Adrenal gland (tissue), 12 donors: ENCODE data around the gene UNK. TPM values are rescaled to one million over a fixed set of nuclear protein-coding genes. Genes with fewer than 3 reads are reported as not detected.
"Not testable (repeated sequence)": the region's sequence is repeated elsewhere in the genome, so short reads cannot be mapped to it uniquely, and the experiment has no call there.

Source experiments
- DNase-seq, 7 donors: peaks; one replicate each; pipeline ENCODE4 v3.0.0-alpha.2; 2019 to 2020
- H3K27ac ChIP-seq, 5 donors: fragments of 200-600 bp; sonication (generic) in 4 of 5; 1 replicate in 3 of 5; 2 replicates in 2 of 5; pipeline versions ENCODE4 v1.5.1 to v1.8.0; 2016 to 2020; ENCODE audit warnings: mild to moderate bottlenecking in 1 of 5
- H3K27me3 ChIP-seq: fragments of 200-600 bp; 2 replicates; pipeline ENCODE4 v1.8.0; 2021
- H3K36me3 ChIP-seq, 2 donors: fragments of 200-600 bp; replicated peaks in 1 of 2; 1 replicate in 1 of 2; 2 replicates in 1 of 2; pipeline versions ENCODE4 v1.5.1 to v1.8.0; 2018 to 2022
- H3K4me1 ChIP-seq, 2 donors: fragments of 200-600 bp; replicated peaks in 1 of 2; 1 replicate in 1 of 2; 2 replicates in 1 of 2; pipeline versions ENCODE4 v1.5.1 to v1.8.0; 2018 to 2021
- H3K4me3 ChIP-seq, 4 donors: fragments of 200-600 bp; sonication (generic) in 3 of 4; one replicate each; pipeline ENCODE4 v1.5.1; 2016 to 2018
- H3K9me3 ChIP-seq, 3 donors: fragments of 200-600 bp; sonication (generic) in 1 of 3; replicated peaks in 1 of 3; 1 replicate in 2 of 3; 2 replicates in 1 of 3; pipeline versions ENCODE4 v1.5.1 to v1.8.0; 2016 to 2021
- POLR2A ChIP-seq, 2 donors: fragments of 450-650 bp; IDR thresholded peaks; one replicate each; pipeline ENCODE4 v1.6.1; 2017; ENCODE audit warnings: antibody characterized with exemption in 2 of 2, mild to moderate bottlenecking in 2 of 2, moderate library complexity in 1 of 2
- WGBS, 4 donors: extraction: QIAGEN DNeasy Blood & Tissue Kit in 2 of 4; methylation state at CpG; one replicate each; pipeline versions ENCODE4 v1.1.5 to v1.1.7; 2013 to 2017; 5-methylcytosine and 5-hydroxymethylcytosine counted together
- intact Hi-C, 2 donors: fragments of 100-400 bp; cut with DNase I; formaldehyde crosslinking; loops; one replicate each; pipeline versions ENCODE4 v1.14.1 to v1.15.0; 2022 to 2023
- polyA plus RNA-seq, 3 donors: library from polyadenylated mRNA; stranded (reverse); fragments of 200-250 nt in 2 of 3; fragments of 350-450 nt in 1 of 3; fragmentation: Illumina TruSeq in 1 of 3; extraction: RNeasy Lipid Tissue Mini Kit (QIAGEN cat#74804) in 1 of 3; gene quantifications; one replicate each; pipeline ENCODE4 v1.2.3, GENCODE V29; 2013 to 2014
- total RNA-seq, 9 donors: library from RNA; depleted of rRNA in 4 of 9; stranded (reverse); fragments of >200 nt in 4 of 9; fragments of 120-200 nt in 1 of 9; fragmentation: NEBNext Ultra II Directional in 1 of 9; extraction: Animal tissue kit (Norgen Biotek cat#: 25700) in 1 of 9; gene quantifications; one replicate each; pipeline versions ENCODE4 v1.1.0 to v1.2.4, GENCODE V29; 2013 to 2023
- TF ChIP-seq, protein P1 (sequence below), 6 experiments: fragments of 450-650 bp in 4 of 6; fragments of 200-600 bp in 2 of 6; sonication (generic) in 1 of 6; IDR thresholded peaks; 1 replicate in 5 of 6; 2 replicates in 1 of 6; pipeline versions ENCODE4 v1.5.1 to v1.8.0; 2016 to 2021; ENCODE audit warnings: antibody characterized with exemption in 6 of 6, mild to moderate bottlenecking in 2 of 6, moderate library complexity in 1 of 6
- donor health status: healthy with polysubstance abuse.
- donor health status: Bipolar disorder and iron deficiency.
- donor health status: DM: yes; HTN: yes; CAD: no.
- donor health status: DM: no; HTN: no; CAD: no.
- donor health status: DM: no; HTN: no; CAD: no.
- donor health status: DM: yes; HTN: yes; CAD: no.

UNK gene
- total and polyA plus RNA-seq, 12 donors: 13.6 to 45.9 (median 24.6) TPM

- 72 to 84% (median 81%) methylated on average over 11 to 18 of the region's 18 CpGs for WGBS, 4 donors
Measured at GRCh38 chr17:75808905-75809621, 24.5 kb downstream of the UNK start.

DNA sequence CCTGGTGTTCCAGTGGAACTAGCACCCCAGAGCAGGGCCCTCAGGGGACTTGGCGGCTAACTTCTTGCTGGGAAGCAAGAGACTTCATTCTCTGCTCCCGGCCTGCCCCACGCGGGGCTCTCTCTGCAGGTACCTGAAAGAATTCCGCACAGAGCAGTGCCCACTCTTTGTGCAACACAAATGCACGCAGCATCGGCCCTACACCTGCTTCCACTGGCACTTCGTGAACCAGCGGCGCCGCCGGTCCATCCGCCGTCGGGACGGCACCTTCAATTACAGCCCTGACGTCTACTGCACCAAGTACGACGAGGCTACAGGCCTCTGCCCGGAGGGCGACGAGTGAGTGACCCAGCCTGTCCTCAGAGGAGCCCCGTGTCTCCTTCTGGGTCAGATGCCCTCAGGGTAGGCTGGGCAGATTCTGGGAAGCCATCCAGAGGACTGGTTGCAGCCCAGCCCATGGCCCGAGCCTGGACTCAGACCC is 25.1 kb downstream of the UNK start:
- intact Hi-C loops: loop anchor here in 1 of 2 donors (10.0 kb wide), 1 partner anchor 45 kb away; the partner anchor contains the start of gene GALK1
- DNase-seq: no peak
- peak overlapping the region in 3 of 5 donors; percentile 26 to 86 (median 48) for H3K27ac ChIP-seq
- no peak for TF ChIP-seq POLR2A (IDR thresholded peaks at IDR 0.05)
- TF ChIP-seq, protein P1, sequence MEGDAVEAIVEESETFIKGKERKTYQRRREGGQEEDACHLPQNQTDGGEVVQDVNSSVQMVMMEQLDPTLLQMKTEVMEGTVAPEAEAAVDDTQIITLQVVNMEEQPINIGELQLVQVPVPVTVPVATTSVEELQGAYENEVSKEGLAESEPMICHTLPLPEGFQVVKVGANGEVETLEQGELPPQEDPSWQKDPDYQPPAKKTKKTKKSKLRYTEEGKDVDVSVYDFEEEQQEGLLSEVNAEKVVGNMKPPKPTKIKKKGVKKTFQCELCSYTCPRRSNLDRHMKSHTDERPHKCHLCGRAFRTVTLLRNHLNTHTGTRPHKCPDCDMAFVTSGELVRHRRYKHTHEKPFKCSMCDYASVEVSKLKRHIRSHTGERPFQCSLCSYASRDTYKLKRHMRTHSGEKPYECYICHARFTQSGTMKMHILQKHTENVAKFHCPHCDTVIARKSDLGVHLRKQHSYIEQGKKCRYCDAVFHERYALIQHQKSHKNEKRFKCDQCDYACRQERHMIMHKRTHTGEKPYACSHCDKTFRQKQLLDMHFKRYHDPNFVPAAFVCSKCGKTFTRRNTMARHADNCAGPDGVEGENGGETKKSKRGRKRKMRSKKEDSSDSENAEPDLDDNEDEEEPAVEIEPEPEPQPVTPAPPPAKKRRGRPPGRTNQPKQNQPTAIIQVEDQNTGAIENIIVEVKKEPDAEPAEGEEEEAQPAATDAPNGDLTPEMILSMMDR (IDR thresholded peaks at IDR 0.05): no peak
- no peak overlapping the region for H3K4me3 ChIP-seq
- H3K4me1 ChIP-seq: peaks cover 3 to 6% of the 10 kb centered on the region in 2 donors
- WGBS, 4 donors: 91 to 94% (median 92%) methylated on average over 18 to 24 of the region's 24 CpGs
- H3K9me3 ChIP-seq: no peaks in the 10 kb centered on the region
- H3K36me3 ChIP-seq: peaks cover 0 to 42% of the 10 kb centered on the region in 2 donors
- H3K27me3 ChIP-seq: no peaks in the 10 kb centered on the region

More at GRCh38 chr17:75808905-75809621, 24.5 kb downstream of the UNK start:
- Histone ChIP-seq H3K4me3 (no peak overlapping the region), H3K36me3 (peaks cover 0 to 42% of the 10 kb centered on the region in 2 donors), H3K27me3 (no peaks in the 10 kb centered on the region), H3K9me3 (no peaks in the 10 kb centered on the region), H3K4me1 (peaks cover 0 to 6% of the 10 kb centered on the region in 2 donors), H3K27ac (peak overlapping the region in 3 of 5 donors; percentile 26 to 86 (median 48))
- intact Hi-C loops: no loop called here
- no peak for TF ChIP-seq POLR2A (IDR thresholded peaks at IDR 0.05)
- TF ChIP-seq, protein P1 (IDR thresholded peaks at IDR 0.05): no peak
- peak in 5 of 7 donors; percentile 47 to 84 (median 67) for DNase-seq

DNA sequence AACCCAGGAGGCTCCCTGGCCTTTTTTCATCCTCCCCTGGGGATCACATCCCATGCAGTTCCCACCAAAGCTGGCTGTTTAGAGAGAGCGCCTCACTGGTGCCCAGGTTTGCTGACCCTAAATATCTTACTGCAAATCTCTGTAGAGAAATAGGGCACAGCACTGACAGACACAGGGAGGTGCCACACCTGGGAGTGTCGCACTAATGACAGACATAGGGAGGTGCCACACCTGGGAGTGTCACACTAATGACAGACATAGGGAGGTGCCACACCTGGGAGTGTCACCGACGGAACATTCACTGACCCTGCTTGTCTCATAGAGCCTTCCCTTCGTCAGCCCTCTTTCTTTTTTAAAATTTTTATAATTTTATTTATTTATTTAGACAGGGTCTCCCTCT is 25.6 kb downstream of the UNK start:
- Histone ChIP-seq H3K9me3 (no peaks in the 10 kb centered on the region), H3K4me1 (peaks cover 7 to 9% of the 10 kb centered on the region in 2 donors), H3K4me3 (no peak overlapping the region), H3K36me3 (peaks cover 0 to 45% of the 10 kb centered on the region in 2 donors), H3K27me3 (no peaks in the 10 kb centered on the region), H3K27ac (peak overlapping the region in 1 of 5 donors; percentile 86)
- DNase-seq: no peak
- intact Hi-C loops: loop anchor here in 1 of 2 donors (10.0 kb wide), 1 partner anchor 45 kb away; the partner anchor contains the start of gene GALK1
- 93 to 98% (median 96%) methylated on average over 5 of the region's 5 CpGs for WGBS, 4 donors
- no peak for TF ChIP-seq POLR2A (IDR thresholded peaks at IDR 0.05)
- TF ChIP-seq, protein P1 (IDR thresholded peaks at IDR 0.05): no peak

DNA sequence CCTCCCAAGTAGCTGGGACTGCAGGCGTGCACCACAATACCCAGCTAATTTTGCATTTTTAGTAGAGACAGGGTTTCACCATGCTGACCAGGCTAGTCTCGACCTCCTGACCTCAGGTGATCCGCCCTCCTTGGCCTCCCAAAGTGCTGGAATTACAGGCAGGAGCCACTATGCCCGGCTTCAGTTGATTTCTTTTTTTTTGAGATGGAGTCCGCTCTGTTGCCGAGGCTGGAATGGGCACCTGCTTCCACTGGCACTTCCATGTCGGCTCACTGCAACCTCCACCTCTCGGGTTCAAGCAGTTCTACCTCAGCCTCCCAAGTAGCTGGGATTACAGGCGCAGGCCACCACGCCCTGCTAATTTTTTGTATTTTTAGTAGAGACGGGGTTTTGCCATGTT is 26.1 kb downstream of the UNK start:
- intact Hi-C loops: loop anchor here in 1 of 2 donors (10.0 kb wide), 1 partner anchor 46 kb away; the partner anchor contains the start of gene GALK1
- not testable (repeated sequence) for H3K27me3 ChIP-seq, H3K4me3 ChIP-seq, DNase-seq, H3K9me3 ChIP-seq
- H3K27ac ChIP-seq: peak overlapping the region in 1 of 5 donors; percentile 86
- peaks cover 12 to 14% of the 10 kb centered on the region in 2 donors for H3K4me1 ChIP-seq
- H3K36me3 ChIP-seq: peaks cover 0 to 50% of the 10 kb centered on the region in 2 donors
- WGBS, 4 donors: 92 to 96% (median 95%) methylated on average over 11 of the region's 11 CpGs
